NCI-H128 (cell line): ENCODE measurements around the gene CHST9.
"Not testable (repeated sequence)": the region's sequence is repeated elsewhere in the genome, so short reads cannot be mapped to it uniquely, and the experiment has no call there.

Experiments used
- DNase-seq: peaks from one replicate; lab custom pipeline; 2025; ENCODE audit not compliant: unreplicated experiment; lab: John Stamatoyannopoulos, UW

Gene CHST9

GRCh38 chr18:27175245-27175644 is 9.9 kb downstream of the CHST9 start:
- no peak for DNase-seq

- no peak for DNase-seq
Observed at GRCh38 chr18:27171993-27172392, 13.1 kb downstream of the CHST9 start.

GRCh38 chr18:27165412-27165811 is 19.7 kb downstream of the CHST9 start:
- no peak for DNase-seq

- no peak for DNase-seq
Observed at GRCh38 chr18:27164905-27165304, 20.2 kb downstream of the CHST9 start.

GRCh38 chr18:27163197-27163716 is 21.9 kb downstream of the CHST9 start:
- not testable (repeated sequence) for DNase-seq

- not testable (repeated sequence) for DNase-seq
Observed at GRCh38 chr18:27149240-27149639, 35.9 kb downstream of the CHST9 start.

- DNase-seq: no peak
Observed at GRCh38 chr18:27144672-27145071, 40.4 kb downstream of the CHST9 start.

- DNase-seq: no peak
Observed at GRCh38 chr18:27143580-27144287, 41.4 kb downstream of the CHST9 start.

- no peak for DNase-seq
Observed at GRCh38 chr18:27142891-27143290, 42.2 kb downstream of the CHST9 start.

- no peak for DNase-seq
Observed at GRCh38 chr18:27141876-27142275, 43.2 kb downstream of the CHST9 start.

- DNase-seq: no peak
Observed at GRCh38 chr18:27138079-27138478, 47.0 kb downstream of the CHST9 start.

GRCh38 chr18:27136208-27136535 is 48.9 kb downstream of the CHST9 start:
- DNase-seq: no peak

GRCh38 chr18:27135504-27136207 is 49.5 kb downstream of the CHST9 start:
- DNase-seq: no peak

GRCh38 chr18:27130065-27130630 is 55.0 kb downstream of the CHST9 start:
- DNase-seq: no peak

GRCh38 chr18:27124196-27124595 is 60.9 kb downstream of the CHST9 start:
- DNase-seq: no peak

- no peak for DNase-seq
Observed at GRCh38 chr18:27121108-27121507, 64.0 kb downstream of the CHST9 start.

- DNase-seq: no peak
Observed at GRCh38 chr18:27120246-27120645, 64.9 kb downstream of the CHST9 start.

GRCh38 chr18:27118973-27119372 is 66.1 kb downstream of the CHST9 start:
- DNase-seq: no peak

- no peak for DNase-seq
Observed at GRCh38 chr18:27114842-27115241, 70.3 kb downstream of the CHST9 start.

- DNase-seq: no peak
Observed at GRCh38 chr18:27113358-27113757, 71.8 kb downstream of the CHST9 start.

GRCh38 chr18:27110319-27110718 is 74.8 kb downstream of the CHST9 start:
- no peak for DNase-seq

GRCh38 chr18:27109451-27109850 is 75.7 kb downstream of the CHST9 start:
- DNase-seq: no peak
